ENCODE results near the gene VSIG10L.

GRCh38 chr19:51294977-51295375 lies 47.0 kb downstream of the VSIG10L start:
- TF ChIP-seq, protein P1, sequence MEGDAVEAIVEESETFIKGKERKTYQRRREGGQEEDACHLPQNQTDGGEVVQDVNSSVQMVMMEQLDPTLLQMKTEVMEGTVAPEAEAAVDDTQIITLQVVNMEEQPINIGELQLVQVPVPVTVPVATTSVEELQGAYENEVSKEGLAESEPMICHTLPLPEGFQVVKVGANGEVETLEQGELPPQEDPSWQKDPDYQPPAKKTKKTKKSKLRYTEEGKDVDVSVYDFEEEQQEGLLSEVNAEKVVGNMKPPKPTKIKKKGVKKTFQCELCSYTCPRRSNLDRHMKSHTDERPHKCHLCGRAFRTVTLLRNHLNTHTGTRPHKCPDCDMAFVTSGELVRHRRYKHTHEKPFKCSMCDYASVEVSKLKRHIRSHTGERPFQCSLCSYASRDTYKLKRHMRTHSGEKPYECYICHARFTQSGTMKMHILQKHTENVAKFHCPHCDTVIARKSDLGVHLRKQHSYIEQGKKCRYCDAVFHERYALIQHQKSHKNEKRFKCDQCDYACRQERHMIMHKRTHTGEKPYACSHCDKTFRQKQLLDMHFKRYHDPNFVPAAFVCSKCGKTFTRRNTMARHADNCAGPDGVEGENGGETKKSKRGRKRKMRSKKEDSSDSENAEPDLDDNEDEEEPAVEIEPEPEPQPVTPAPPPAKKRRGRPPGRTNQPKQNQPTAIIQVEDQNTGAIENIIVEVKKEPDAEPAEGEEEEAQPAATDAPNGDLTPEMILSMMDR (conservative IDR thresholded peaks at IDR 0.05; ENCODE audit: low read length), result no peak
- no peak for TF ChIP-seq EZH2phosphoT487 (IDR thresholded peaks at IDR 0.05; ENCODE audit: borderline replicate concordance, low read depth, low read length)
